B cell (primary cell): Measurements from ENCODE around the gene PTPN5. TPM values are rescaled to one million over a fixed set of nuclear protein-coding genes. Genes with fewer than 3 reads are reported as not detected.

ENCODE experiments used
- ATAC-seq: fragments of 200-7000 bp; cut with Tn5 transposase; one replicate; pipeline ENCODE4 v1.10.0; 2021; ENCODE audit warnings: low read depth, mild to moderate bottlenecking, moderate number of reproducible peaks, moderate library complexity
- CTCF ChIA-PET: fragments of 350-600 bp; sonication (Branson Sonifier 250); formaldehyde crosslinking; loops from one replicate; lab custom pipeline; 2021; ENCODE audit warnings: antibody characterized with exemption, inconsistent platforms; lab: Charles Lee
- POLR2A ChIA-PET: fragments of 350-600 bp; sonication (Branson Sonifier 250); formaldehyde crosslinking; loops from one replicate; lab custom pipeline; 2021; ENCODE audit warnings: antibody characterized with exemption; lab: Charles Lee
- DNase-seq: peaks from one replicate; pipeline ENCODE4 v3.0.0; 2013
- H2AFZ ChIP-seq: 2 replicates; pipeline ENCODE4 v1.6.1; 2012; ENCODE audit warnings: mild to moderate bottlenecking, low read depth, low read length; ENCODE audit not compliant: insufficient read depth, poor library complexity, severe bottlenecking
- H3K27ac ChIP-seq, 2 donors: 1 replicate in 1 of 2; 2 replicates in 1 of 2; pipeline ENCODE4 v1.5.1; 2012 to 2013; ENCODE audit warnings: low read length in 2 of 2, mild to moderate bottlenecking in 2 of 2, moderate library complexity in 1 of 2
- H3K27me3 ChIP-seq, 4 experiments: fragments of 200-600 bp in 1 of 4; sonication (generic) in 1 of 4; replicated peaks in 1 of 4; 1 replicate in 2 of 4; 2 replicates in 2 of 4; pipeline versions ENCODE4 v1.6.1 to v1.7.0; 2013 to 2016; ENCODE audit warnings: low read length in 3 of 4, mild to moderate bottlenecking in 2 of 4, mixed read lengths in 1 of 4, moderate library complexity in 1 of 4; ENCODE audit not compliant: insufficient read depth in 4 of 4, control insufficient read depth in 3 of 4; ENCODE audit errors: control extremely low read depth in 1 of 4
- H3K36me3 ChIP-seq, 2 experiments: replicated peaks in 1 of 2; 1 replicate in 1 of 2; 2 replicates in 1 of 2; pipeline versions ENCODE4 v1.6.1 to v1.7.1; 2013; ENCODE audit warnings: low read length in 1 of 2; ENCODE audit not compliant: insufficient read depth in 2 of 2, control insufficient read depth in 1 of 2; ENCODE audit errors: control extremely low read depth in 1 of 2, extremely low read depth in 1 of 2
- H3K4me1 ChIP-seq, 2 donors: fragments of 200-600 bp in 1 of 2; sonication (generic) in 1 of 2; 1 replicate in 1 of 2; 2 replicates in 1 of 2; pipeline versions ENCODE4 v1.5.1 to v1.6.1; 2013 to 2017; ENCODE audit warnings: low read length in 2 of 2; ENCODE audit not compliant: control insufficient read depth in 2 of 2, insufficient read depth in 2 of 2
- H3K4me2 ChIP-seq: replicated peaks from 2 replicates; pipeline ENCODE3; 2012; ENCODE audit warnings: mild to moderate bottlenecking, low read depth, low read length; ENCODE audit not compliant: poor library complexity, severe bottlenecking
- H3K4me3 ChIP-seq, 5 experiments: fragments of 200-600 bp in 1 of 5; sonication (generic) in 1 of 5; 1 replicate in 3 of 5; 2 replicates in 2 of 5; pipeline versions ENCODE4 v1.5.1 to v1.7.0; 2011 to 2016; ENCODE audit warnings: low read length in 4 of 5, mild to moderate bottlenecking in 4 of 5, low read depth in 2 of 5, control low read depth in 1 of 5, moderate library complexity in 1 of 5; ENCODE audit not compliant: insufficient read depth in 1 of 5; ENCODE audit errors: control extremely low read depth in 1 of 5, extremely low read depth in 1 of 5
- H3K79me2 ChIP-seq: fragments of 200-600 bp; sonication (generic); one replicate; pipeline ENCODE4 v1.6.0; 2016; ENCODE audit warnings: low read length; ENCODE audit not compliant: control insufficient read depth, insufficient read depth
- H3K9ac ChIP-seq: fragments of 200-600 bp; sonication (generic); 2 replicates; pipeline ENCODE4 v1.6.1; 2017; ENCODE audit warnings: mild to moderate bottlenecking, low read length, moderate library complexity
- H3K9me3 ChIP-seq, 3 donors: one replicate each; pipeline versions ENCODE4 v1.6.1 to v1.7.1; 2013; ENCODE audit warnings: low read length in 2 of 3; ENCODE audit not compliant: control insufficient read depth in 2 of 3, insufficient read depth in 1 of 3; ENCODE audit errors: control extremely low read depth in 1 of 3
- H4K20me1 ChIP-seq: 2 replicates; pipeline ENCODE4 v1.6.0; 2012; ENCODE audit warnings: mild to moderate bottlenecking, low read length; ENCODE audit not compliant: insufficient read depth, control insufficient read depth, poor library complexity, severe bottlenecking
- H3K27ac Mint-ChIP-seq: one replicate; pipeline ENCODE4 v1.8.0; 2021; ENCODE audit warnings: mixed read lengths
- H3K27me3 Mint-ChIP-seq: one replicate; pipeline ENCODE4 v1.8.0; 2021; ENCODE audit warnings: mixed read lengths
- H3K4me1 Mint-ChIP-seq: one replicate; pipeline ENCODE4 v1.8.0; 2021; ENCODE audit warnings: mixed read lengths
- H3K4me3 Mint-ChIP-seq: one replicate; pipeline ENCODE4 v1.8.0; 2021; ENCODE audit warnings: mixed read lengths
- H3K9me3 Mint-ChIP-seq: one replicate; pipeline ENCODE4 v1.8.0; 2022; ENCODE audit warnings: mixed read lengths; ENCODE audit not compliant: insufficient read depth
- CTCF ChIP-seq: fragments of 200-600 bp; IDR thresholded peaks from one replicate; pipeline ENCODE4 v1.8.0; 2022; ENCODE audit warnings: antibody characterized with exemption, mild to moderate bottlenecking
- EZH2 ChIP-seq: IDR thresholded peaks from 2 replicates; pipeline ENCODE4 v1.6.1; 2012; ENCODE audit warnings: borderline replicate concordance, low read depth, mild to moderate bottlenecking, moderate library complexity, low read length; ENCODE audit not compliant: insufficient read depth, poor library complexity, severe bottlenecking
- WGBS: methylation state at CpG from one replicate; pipeline ENCODE4 v1.1.5; 2013; ENCODE audit warnings: missing lambda C conversion rate; ENCODE audit not compliant: insufficient coverage; 5-methylcytosine and 5-hydroxymethylcytosine counted together
- intact Hi-C: fragments of 100-400 bp; cut with micrococcal nuclease; formaldehyde crosslinking; loops from one replicate; pipeline ENCODE4 v1.10.0; 2022
- polyA plus RNA-seq: library from polyadenylated mRNA; depleted of rRNA; stranded (reverse); fragments of >200 nt; gene quantifications from 2 replicates; pipeline ENCODE4 v1.2.3, GENCODE V29; 2012
- total RNA-seq, 2 donors: library from RNA; stranded (reverse); fragments of 120-200 nt in 1 of 2; gene quantifications; 1 replicate in 1 of 2; 2 replicates in 1 of 2; pipeline versions ENCODE4 v1.2.3 to v1.2.4, GENCODE V29; 2013 to 2022

PTPN5 gene
- total and polyA plus RNA-seq, 2 donors (not counting 1 experiment from before 2014, with no cell fraction given) = not detected

- CTCF ChIA-PET = interaction anchor here (1.7 to 2.4 kb wide), 3 partner anchors 10 to 650 kb away, joined by 5 to 21 read pairs (median 9); no protein-coding TSS in a partner anchor
- Histone ChIP-seq H4K20me1 (no peaks in the 10 kb centered on the region), H2AFZ (no peak overlapping the region)
Measured at GRCh38 chr11:18765554-18765953, 26.0 kb downstream of the PTPN5 start.

GRCh38 chr11:18761741-18762140 is 29.9 kb downstream of the PTPN5 start:
- H3K4me1 Mint-ChIP-seq = peaks cover 3% of the 10 kb centered on the region
- no peaks in the 10 kb centered on the region for H3K9me3 Mint-ChIP-seq
- intact Hi-C loops = no loop called here
- no peak overlapping the region for H3K4me2 ChIP-seq
- H3K36me3 ChIP-seq = no peaks in the 10 kb centered on the region
- no peaks in the 10 kb centered on the region for H3K27me3 ChIP-seq
- ChIA-PET CTCF (interaction anchor here (1.1 kb wide), 1 partner anchor 31 kb away, joined by 3 read pairs; no protein-coding TSS in a partner anchor), POLR2A (no interaction called here)
- no peak overlapping the region for H2AFZ ChIP-seq
- H4K20me1 ChIP-seq = no peaks in the 10 kb centered on the region
- H3K4me1 ChIP-seq = no peaks in the 10 kb centered on the region
- no peaks in the 10 kb centered on the region for H3K79me2 ChIP-seq
- H3K4me3 ChIP-seq = no peak overlapping the region
- H3K27ac Mint-ChIP-seq = no peak overlapping the region
- no peak for TF ChIP-seq CTCF
- no peak for TF ChIP-seq EZH2
- no peak for DNase-seq
- ATAC-seq = no peak
- peaks cover 5% of the 10 kb centered on the region for H3K27me3 Mint-ChIP-seq
- 89% methylated on average over 11 of the region's 11 CpGs for WGBS
- no peaks in the 10 kb centered on the region for H3K9me3 ChIP-seq
- no peak overlapping the region for H3K4me3 Mint-ChIP-seq
- H3K27ac ChIP-seq = no peak overlapping the region
- H3K9ac ChIP-seq = no peak overlapping the region

More at GRCh38 chr11:18765554-18765953, 26.0 kb downstream of the PTPN5 start:
- Mint-ChIP-seq H3K4me1 (peaks cover 5% of the 10 kb centered on the region), H3K27me3 (peaks cover 9% of the 10 kb centered on the region), H3K9me3 (no peaks in the 10 kb centered on the region), H3K4me3 (no peak overlapping the region), H3K27ac (no peak overlapping the region)
- no peak for TF ChIP-seq EZH2
- no peaks in the 10 kb centered on the region for H3K79me2 ChIP-seq
- WGBS = 94% methylated on average over 3 of the region's 6 CpGs
- no peak overlapping the region for H3K27ac ChIP-seq
- no peaks in the 10 kb centered on the region for H3K27me3 ChIP-seq
- H3K4me2 ChIP-seq = no peak overlapping the region
- no peak overlapping the region for H3K4me3 ChIP-seq
- intact Hi-C loops = no loop called here
- no peaks in the 10 kb centered on the region for H3K4me1 ChIP-seq
- POLR2A ChIA-PET = no interaction called here
- H3K9ac ChIP-seq = no peak overlapping the region
- H3K9me3 ChIP-seq = no peaks in the 10 kb centered on the region
- H3K36me3 ChIP-seq = no peaks in the 10 kb centered on the region
- ATAC-seq (no peak), DNase-seq (no peak)
